ENCODE results near the gene TFDP1. TPM values are rescaled to one million over a fixed set of nuclear protein-coding genes. Genes with fewer than 3 reads are reported as not detected.
"Not testable (repeated sequence)": the region's sequence is repeated elsewhere in the genome, so short reads cannot be mapped to it uniquely, and the experiment has no call there.

The TFDP1 gene
- total RNA-seq, 1 donor from 2014 or later = 40.0 TPM

GRCh38 chr13:113591750-113592149 lies 7.2 kb downstream of the TFDP1 start:
- Histone ChIP-seq H3K4me1 (peaks cover 15% of the 10 kb centered on the region), H3K36me3 (no peaks in the 10 kb centered on the region), H3K27me3 (no peaks in the 10 kb centered on the region), H3K9me3 (no peaks in the 10 kb centered on the region), H3K4me3 (no peak overlapping the region), H3K27ac (no peak overlapping the region)
- intact Hi-C loops (cut with DNase I) = no loop called here
- peak; percentile 64 to 77 for DNase-seq (ENCODE audit: extremely low spot score in 2 of 2)
- no peak for TF ChIP-seq POLR2A (IDR thresholded peaks at IDR 0.05)
- TF ChIP-seq CTCF (IDR thresholded peaks at IDR 0.05) = no peak
- no peak for TF ChIP-seq POLR2AphosphoS5 (IDR thresholded peaks at IDR 0.05; ENCODE audit: insufficient read depth in 1 of 2, low read depth in 1 of 2)

GRCh38 chr13:113592571-113592970 lies 8.0 kb downstream of the TFDP1 start:
- no peak overlapping the region for H3K27ac ChIP-seq
- intact Hi-C loops (cut with DNase I) = no loop called here
- no peaks in the 10 kb centered on the region for H3K9me3 ChIP-seq
- TF ChIP-seq CTCF (IDR thresholded peaks at IDR 0.05) (no peak), POLR2AphosphoS5 (IDR thresholded peaks at IDR 0.05; ENCODE audit: insufficient read depth in 1 of 2, low read depth in 1 of 2) (no peak), POLR2A (IDR thresholded peaks at IDR 0.05) (no peak)
- peak; percentile 54 to 94 for DNase-seq (ENCODE audit: extremely low spot score in 2 of 2)
- H3K27me3 ChIP-seq = no peaks in the 10 kb centered on the region
- peaks cover 12% of the 10 kb centered on the region for H3K4me1 ChIP-seq
- H3K36me3 ChIP-seq = no peaks in the 10 kb centered on the region
- H3K4me3 ChIP-seq = no peak overlapping the region

GRCh38 chr13:113594066-113594821 lies 9.7 kb downstream of the TFDP1 start:
- H3K4me1 ChIP-seq; H3K27me3 ChIP-seq; H3K36me3 ChIP-seq; H3K9me3 ChIP-seq; intact Hi-C loops (cut with DNase I); H3K4me3 ChIP-seq; H3K27ac ChIP-seq: not testable (repeated sequence)
- peak; percentile 32 to 52 for DNase-seq (ENCODE audit: extremely low spot score in 2 of 2)

- H3K36me3 ChIP-seq = no peaks in the 10 kb centered on the region
- H3K9me3 ChIP-seq = no peaks in the 10 kb centered on the region
- no peak overlapping the region for H3K27ac ChIP-seq
- H3K27me3 ChIP-seq = no peaks in the 10 kb centered on the region
- intact Hi-C loops (cut with DNase I) = no loop called here
- TF ChIP-seq POLR2A (IDR thresholded peaks at IDR 0.05) (no peak), POLR2AphosphoS5 (IDR thresholded peaks at IDR 0.05; ENCODE audit: insufficient read depth in 1 of 2, low read depth in 1 of 2) (no peak), CTCF (IDR thresholded peaks at IDR 0.05) (no peak)
- no peaks in the 10 kb centered on the region for H3K4me1 ChIP-seq
- peak; percentile 8 to 79 for DNase-seq (ENCODE audit: extremely low spot score in 2 of 2)
- H3K4me3 ChIP-seq = no peak overlapping the region
These were observed 10.6 kb downstream of the TFDP1 start for GRCh38 chr13:113595131-113595530.

- peak in 1 of 2 donors; percentile 34 for DNase-seq (ENCODE audit: extremely low spot score in 2 of 2)
- Histone ChIP-seq H3K36me3 (no peaks in the 10 kb centered on the region), H3K27ac (no peak overlapping the region), H3K27me3 (no peaks in the 10 kb centered on the region), H3K9me3 (no peaks in the 10 kb centered on the region), H3K4me3 (no peak overlapping the region), H3K4me1 (no peaks in the 10 kb centered on the region)
- intact Hi-C loops (cut with DNase I) = no loop called here
- no peak for TF ChIP-seq CTCF (IDR thresholded peaks at IDR 0.05)
- TF ChIP-seq POLR2A (IDR thresholded peaks at IDR 0.05) = no peak
- TF ChIP-seq POLR2AphosphoS5 (IDR thresholded peaks at IDR 0.05; ENCODE audit: insufficient read depth in 1 of 2, low read depth in 1 of 2) = no peak
These were observed 12.0 kb downstream of the TFDP1 start for GRCh38 chr13:113596321-113597200.

Data from vagina (tissue), 2 donors.